DMS53 treated with DMSO at 0.1 percent for 48 hours (cell line): ENCODE measurements around the gene RASA3.
"Not testable (repeated sequence)": the region's sequence is repeated elsewhere in the genome, so short reads cannot be mapped to it uniquely, and the experiment has no call there.

ENCODE experiments used
- DNase-seq: peaks from one replicate; lab custom pipeline; 2025; ENCODE audit not compliant: unreplicated experiment; lab: John Stamatoyannopoulos, UW

The RASA3 gene

DNA sequence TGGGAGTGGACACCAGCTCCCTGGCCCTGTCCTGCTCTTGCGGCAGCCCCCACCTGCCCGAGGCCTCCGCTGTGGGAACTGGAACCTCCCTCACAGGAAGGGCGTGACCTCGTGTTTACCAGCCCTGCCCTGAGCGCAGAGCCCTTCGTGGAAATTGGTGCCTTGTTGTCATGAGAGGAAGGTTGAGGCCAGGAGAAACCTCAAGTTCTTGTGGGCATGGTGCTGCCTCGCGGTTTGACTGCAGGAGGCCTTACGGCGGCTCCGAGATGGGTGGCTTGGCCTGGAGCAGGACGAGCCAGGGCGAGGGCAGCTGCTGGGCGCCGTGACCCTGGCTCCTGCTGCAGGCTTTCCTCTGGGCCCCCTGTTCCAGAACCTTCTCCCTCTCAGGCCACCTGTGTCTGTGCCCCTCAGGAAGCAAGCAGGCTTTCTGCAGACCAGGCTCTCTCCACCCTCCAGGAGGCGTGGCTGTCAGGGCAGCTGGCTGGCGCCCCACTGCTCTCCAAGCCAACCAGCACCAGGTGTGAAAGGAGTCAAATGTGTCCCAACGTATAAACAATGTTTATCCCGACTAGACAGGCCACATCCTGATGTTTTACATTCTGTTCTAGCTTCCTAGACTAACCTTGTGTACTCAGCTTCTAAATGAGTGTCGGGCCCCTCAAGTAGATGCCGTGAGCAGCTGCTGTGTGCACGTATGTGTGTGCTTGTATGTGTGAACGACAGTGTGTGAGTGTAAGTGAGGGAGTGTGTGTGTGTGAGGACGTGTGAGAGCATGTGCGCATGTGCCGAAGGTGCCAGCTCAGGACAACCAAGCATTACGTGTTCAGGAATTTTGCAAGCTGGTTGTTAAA is 10.4 kb upstream of the RASA3 start:
- peak; percentile 43 for DNase-seq

DNA sequence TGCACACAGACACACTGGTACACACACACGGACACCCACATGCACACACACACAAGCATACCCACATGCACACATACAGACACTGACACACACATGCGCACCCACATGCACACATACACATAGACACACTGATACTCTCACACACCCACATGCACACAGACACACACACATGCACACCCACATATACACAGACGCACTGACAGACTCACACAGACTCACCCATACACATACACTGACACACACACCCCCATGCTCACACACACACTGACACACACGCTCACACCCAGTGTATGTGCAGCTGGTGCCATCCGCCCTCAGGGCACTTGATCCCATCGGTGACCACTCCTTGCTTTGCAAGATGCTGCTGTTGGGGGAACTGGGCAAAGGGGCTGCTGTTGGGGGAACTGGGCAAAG is 9.7 kb upstream of the RASA3 start:
- DNase-seq, result no peak

DNA sequence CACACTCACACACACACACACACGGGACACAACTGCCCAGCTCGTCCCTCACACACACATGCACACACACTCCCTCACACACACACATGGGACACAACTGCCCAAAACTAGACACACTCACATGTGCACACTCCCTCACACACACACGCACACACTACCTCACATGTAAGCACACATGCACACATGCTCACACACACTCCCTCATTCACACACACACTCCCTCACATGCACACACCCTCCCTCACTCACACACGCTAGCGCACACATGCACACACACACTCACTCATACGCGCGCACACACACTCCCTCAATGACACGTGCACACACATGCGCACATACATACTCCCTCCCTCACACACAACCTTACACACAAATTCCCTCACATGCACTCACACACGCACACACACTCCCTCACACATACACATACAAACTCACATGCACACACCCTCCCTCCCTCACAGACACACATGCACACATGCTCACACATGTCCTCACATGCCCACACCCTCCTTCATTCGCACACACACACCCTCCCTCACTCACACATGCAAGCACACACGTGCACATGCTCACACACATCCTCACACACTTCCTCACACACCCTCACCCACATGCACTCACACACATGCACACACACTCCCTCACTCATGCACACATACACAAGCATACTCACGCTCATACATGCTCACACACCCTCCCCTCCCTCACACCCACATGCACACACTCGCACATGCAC is 9.0 kb upstream of the RASA3 start:
- no peak for DNase-seq

DNA sequence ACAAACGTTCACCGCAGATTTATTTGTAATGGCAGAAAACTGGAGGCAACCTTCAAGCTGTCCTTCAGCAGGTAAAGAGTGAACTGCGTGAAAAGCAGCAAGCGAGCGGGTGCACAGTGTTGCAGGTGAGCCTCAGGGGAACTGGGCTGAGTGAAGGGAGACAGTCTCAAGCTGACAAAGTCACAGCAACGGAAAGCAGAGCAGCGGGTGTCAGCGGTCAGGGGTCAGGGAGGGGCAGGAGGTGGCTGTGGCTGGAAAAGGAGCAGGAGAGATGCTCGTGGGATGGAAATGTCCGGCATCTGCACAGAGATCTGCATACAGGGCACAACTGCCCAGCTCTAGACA is 8.5 kb upstream of the RASA3 start:
- no peak for DNase-seq

DNA sequence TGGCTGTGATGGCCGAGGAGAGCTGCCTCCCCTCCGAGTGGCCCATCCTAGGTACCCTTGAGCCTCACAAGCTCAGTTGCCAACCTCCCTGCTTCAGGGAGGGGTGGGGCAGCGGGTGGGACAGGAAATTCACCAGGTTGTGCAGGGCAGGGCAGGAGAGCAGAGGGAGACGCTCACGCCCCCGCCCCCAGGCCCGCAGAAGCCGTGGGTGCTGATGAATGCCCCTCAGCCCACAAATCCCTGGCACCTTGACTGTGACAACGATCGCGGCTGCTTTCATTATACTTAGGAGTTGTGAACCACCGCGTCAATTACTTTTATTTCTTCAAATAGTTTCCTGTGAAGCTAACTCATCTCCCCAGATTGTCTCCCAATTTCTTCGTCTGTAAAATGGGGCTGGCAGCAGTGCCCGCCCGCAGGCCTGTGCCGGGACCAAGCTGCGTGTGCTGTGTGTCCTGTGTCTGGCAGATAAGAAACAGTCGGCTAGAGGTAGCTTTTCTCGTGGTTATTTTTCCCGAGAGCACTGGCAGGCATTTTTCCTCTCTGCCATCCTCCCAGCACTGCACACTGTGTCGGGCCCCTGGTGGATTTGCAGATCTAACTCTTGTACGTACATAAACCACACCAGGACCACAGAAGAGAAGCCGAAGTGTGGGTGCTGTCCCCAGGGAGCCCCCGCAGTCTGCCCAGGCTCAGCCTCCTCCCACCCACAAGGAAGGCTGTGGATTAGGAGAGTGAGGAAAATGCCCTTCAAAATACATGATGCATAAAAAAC is 7.9 kb upstream of the RASA3 start:
- DNase-seq, result no peak

DNA sequence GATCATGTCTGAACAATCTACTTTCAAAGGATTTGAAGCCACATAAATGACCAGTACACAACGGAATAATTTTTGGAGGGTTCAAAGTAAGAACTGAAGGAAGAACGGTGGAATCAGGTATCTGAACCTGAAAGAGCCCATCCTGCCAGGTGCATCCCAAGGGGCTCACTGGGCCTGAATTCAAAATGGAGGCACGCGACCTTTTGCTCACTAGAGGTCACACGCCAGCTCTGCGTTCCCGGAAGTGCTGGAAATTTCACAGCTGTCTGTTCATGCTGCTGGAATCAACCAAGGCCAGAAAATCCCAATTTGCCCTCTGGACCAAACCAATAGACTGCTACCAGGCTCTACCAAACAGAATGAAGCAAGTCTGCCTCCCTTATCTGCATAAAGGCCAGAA is 4.2 kb upstream of the RASA3 start:
- DNase-seq, result no peak

DNA sequence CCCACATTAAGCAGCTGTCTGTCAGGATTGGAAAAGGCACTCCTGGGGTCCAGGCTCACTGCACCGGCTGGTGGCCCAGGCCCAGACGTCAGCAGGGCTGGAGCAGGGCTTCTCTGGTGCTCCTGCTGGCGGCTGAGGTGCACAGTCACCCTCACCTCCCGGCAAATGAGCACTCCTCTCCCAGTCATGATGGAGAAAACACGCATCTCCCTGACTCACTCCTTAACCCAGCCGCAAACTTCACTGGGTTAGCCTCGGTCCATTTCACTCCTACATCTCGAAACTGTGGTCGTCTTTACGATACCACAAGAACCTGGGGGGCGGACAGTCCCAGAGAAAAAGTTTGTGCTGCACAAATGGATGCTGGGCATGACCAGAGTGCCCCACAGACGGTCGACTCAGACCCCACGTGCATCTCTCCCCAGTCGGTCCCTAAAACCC is 3.3 kb upstream of the RASA3 start:
- DNase-seq, result no peak

DNA sequence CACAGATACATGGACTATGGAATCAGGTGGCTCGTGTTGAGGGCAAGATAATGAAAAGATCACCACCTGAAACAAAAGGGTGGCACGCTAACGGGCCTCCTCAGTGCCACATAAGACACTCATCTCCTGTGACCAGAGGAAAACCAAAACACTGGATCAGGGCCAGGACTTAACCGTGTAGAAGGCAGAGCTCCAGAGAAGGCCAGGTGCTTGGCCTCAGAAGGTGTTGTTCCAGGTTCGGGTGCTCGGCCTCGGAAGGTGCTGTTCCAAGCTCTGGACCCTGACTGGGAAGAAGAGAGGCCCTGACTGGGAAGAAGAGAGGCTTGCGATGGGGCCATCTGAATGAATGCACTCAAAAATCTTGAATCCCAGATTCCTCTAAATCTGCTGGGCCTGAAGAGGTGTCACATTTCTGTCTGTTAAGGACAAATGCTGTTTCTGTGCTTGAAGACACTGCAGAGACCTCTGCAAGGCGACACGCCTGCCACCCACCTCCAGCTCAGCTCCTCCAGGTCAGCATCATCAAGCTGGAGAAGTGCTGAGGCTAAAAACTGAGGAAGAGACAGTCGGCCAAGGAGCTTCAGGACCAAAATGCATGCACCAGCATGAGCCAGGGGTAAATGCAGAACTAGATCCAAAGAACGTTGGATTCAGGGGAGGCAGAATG is 2.7 kb upstream of the RASA3 start:
- DNase-seq, result no peak

DNA sequence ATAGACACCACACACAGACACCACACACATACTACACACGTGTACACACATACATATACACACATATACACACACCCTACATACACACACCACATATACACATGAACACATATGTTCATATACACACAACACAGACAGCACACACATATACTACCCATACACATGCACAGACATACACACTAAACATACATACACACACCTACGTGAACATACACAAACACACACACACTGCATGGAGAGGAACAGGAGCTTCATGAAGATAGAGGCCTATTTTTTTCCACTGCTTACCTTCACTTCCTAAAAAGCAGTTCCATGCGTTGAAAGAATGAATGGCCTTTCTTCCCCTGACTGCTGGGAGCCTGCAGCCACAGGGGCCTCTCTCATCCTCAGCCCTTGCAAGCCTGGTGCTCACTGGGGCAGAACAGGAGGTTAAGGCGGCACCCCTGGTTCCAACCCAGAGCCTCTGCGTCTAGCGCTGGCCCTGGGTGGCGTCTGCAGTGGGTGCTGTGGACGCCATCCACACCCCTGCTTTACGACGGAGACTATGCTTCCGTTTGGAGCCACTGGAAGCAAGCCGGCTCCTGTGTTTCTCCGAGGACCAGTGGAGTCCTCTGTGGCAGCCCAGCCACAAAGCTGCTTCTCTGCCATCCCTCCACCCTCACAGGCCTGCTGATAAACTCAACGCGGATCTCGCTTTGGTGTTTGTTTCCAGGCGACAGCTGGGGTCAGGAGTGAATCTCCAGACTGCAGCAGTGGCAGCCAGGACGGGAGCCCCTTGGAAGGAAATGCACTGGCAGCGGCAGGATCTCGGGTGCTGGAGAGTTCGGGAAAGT is 1.9 kb upstream of the RASA3 start:
- no peak for DNase-seq

DNA sequence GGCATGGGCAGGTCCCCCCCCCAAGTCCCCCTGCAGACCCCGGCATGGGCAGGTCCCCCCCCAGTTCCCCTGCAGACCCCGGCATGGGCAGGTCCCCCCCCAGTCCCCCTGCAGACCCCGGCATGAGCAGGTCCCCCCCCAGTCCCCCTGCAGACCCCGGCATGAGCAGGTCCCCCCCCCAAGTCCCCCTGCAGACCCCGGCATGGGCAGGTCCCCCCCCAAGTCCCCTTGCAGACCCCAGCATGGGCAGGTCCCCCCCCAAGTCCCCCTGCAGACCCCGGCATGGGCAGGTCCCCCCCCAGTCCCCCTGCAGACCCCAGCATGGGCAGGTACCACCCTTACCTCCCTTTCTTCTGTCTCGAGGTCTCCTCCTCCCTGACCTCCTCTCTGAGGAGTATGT is 1.1 kb upstream of the RASA3 start:
- not testable (repeated sequence) for DNase-seq

DNA sequence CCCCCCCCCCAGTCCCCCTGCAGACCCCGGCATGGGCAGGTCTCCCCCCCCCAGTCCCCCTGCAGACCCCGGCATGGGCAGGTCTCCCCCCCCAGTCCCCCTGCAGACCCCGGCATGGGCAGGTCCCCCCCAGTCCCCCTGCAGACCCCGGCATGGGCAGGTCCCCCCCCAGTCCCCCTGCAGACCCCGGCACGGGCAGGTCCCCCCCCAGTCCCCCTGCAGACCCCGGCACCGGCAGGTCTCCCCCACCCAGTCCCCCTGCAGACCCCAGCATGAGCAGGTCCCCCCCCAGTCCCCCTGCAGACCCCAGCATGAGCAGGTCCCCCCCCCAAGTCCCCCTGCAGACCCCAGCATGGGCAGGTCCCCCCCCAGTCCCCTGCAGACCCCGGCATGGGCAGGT is 703 bp upstream of the RASA3 start:
- not testable (repeated sequence) for DNase-seq

DNA sequence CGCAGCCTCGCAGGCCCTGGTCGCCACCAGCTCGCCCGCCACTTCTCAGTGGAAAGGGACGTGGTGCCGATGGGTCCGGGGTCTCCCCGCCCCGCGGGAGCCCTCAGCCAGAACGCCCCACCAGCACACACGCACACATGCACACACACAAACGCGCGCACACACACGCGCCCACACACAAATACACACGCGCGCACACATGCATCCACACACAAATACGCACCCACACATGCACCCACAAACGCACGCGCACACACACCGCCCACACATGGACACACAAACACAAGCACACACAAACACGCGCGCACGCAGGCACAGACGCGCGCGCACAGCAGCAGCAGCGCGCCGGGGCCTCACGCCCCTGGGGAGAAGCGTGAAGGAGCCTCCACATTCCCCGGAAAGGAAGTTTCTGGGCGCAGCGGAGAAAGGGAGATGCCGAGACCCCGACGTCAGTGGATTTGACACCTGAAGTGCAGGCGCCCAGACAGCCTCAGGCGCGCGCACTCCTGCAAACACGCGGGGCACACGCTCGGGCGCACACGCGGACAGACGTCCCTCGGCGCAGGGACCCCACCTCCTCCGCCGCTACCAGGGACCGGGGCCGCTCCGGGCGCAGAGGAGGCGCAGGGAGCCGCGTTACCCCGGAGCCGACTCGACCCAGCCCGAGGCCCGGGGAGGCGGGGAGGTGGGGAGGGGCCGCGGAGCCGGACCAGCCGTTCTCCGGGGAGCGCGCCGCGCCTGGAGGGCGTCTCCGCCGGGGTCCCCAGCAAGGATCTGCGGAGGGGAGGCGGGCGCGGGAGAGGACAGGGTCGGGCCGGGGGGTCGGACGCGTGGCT is 622 bp downstream of the RASA3 start:
- DNase-seq, result no peak

DNA sequence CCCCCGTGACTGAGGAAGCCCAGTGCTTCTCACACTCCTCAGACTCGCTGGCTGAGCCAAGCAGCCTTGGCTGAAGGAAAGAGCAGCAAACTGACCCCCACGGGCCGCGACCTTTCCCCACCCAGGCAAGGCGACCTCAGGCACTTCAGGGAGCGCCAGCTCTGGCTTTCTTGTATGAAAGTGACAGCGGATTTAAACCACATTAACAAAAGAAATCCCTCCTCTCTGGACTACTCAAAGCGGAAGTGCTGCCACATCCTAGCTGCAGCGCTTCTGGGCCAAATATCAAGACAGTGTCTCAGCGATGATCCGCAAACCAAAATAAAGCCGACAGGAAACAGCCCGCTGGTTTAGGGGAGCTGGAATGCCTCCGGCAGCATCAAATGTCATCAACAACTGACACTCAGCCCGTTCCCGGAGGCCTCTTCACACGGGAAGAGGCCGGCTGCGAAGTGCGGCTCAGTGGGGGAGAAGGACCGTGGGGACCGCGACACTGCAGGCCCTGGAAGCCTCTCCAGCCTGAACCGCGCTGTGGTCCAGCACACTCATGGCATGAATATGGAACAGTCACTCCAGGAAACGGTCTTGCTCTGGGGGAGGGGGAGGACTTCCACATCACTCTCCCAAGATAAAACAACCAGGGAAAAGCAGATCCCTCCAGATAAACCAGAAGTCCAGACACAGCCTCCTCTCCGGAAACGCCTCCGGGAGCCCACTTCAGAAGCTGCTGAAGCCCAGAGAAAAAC is 1.4 kb downstream of the RASA3 start:
- DNase-seq, result peak; percentile 3

DNA sequence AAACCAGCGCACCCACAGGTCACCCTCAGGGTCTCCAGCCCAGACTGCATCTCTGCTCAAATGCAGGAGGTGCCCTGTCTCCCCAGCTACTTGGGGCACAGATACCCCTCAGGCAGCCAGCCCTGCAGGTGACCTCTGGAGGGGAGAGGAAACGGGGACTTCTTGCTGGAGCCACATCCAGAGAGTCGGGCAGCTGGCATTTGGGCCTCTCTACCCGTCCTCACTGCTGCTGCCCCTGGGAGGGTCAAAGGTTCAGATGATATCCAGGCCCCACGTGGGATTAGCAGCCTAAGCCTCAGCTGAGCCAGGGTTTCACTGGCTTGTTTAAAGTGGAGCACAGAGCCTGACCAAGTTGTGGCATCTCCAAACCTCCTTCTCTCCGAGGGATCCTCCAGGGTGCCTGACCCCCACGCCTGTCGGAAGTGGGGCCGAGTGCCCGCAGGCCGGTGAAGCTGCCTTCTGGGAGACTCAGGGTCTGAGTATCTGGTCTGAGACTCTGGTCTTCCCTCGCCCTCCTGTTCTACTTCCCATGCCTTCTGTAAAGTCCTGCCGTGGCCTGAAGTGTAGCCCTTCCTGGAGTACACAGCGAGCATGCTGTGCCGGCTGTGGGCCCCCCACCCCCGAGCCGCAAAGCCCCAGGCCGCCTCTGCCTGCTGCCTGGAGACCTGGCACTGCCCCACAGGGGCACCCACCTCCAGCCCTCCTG is 2.1 kb downstream of the RASA3 start:
- DNase-seq, result no peak

DNA sequence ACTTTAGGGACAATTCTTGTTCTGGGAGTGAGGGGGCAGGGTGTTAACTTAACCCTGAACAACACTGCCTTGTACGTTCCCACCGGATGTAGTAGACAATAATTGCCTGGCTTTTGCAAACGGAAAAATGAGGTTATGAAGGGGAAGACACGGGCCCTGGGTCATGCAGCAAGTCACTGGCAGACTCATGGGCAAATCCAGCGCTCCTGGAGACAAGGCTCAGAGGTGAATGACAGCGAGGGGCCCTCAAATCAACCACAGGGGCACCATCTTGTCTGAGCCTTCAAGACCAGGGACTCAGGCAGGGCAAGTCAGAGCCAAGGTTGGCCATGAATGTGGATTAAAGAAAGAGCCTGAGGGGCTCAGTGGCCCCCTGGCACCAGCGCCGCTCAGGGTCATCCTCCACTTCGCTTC is 2.8 kb downstream of the RASA3 start:
- DNase-seq, result no peak

DNA sequence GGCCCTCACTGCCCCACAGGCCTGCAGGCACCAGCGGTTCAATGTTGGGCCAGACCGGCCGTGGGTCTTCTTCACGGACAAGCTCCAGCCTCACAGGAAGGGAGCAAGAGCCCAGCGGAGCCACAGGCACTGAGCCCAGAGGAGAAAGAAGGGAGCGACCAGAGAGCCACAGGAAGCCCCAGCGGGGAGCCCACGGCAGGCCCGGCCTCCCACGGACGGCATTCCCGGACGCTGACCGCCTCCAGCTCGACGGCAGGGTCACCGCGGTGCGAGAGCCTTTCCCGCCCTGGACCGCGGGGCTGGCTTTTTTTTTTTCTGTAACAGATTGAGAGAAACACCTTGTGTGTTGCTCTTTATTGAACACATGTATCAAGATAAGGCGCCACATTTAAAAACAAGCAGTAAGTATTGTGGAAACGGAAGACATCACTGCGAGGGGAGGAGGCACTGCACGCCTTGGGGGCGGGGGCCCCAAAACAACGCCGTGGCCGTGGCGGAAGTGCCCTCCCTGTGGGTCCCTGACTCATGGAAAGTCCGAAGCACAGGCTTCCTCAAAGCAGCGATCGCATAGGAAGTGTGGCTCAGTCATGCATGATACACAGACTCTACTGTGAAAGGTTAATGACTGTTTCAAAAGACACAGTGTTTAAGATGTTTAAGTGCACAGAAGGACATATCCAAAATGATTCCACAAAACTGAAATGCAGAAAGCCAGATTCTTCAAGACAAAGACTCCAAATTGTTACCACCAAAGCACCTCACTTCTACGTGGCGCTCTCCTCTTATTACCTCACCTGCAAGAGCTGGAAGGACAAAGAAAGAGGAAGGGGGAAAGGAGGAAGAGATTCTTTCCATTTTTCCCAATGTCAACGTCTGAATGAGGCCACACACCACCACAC is 3.5 kb downstream of the RASA3 start:
- DNase-seq, result no peak

DNA sequence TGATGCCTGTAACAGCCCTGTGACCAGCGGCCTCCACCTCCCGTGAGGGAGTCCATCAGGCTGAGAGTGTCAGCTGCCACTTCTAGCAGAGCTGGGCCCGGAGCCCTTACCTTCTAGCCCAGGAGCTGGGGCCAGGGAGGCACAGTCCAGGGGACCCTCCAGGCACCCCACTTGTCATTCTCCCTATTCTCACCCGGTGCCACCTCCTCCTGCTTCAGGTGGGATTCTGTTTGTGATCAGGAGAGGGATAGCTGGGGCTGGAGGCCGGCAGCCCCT is 4.1 kb downstream of the RASA3 start:
- DNase-seq, result no peak
